Muscle of leg (tissue), 11 donors: Measurements from ENCODE around the gene ZDHHC24. TPM values are rescaled to one million over a fixed set of nuclear protein-coding genes. Genes with fewer than 3 reads are reported as not detected.
A peak's percentile ranks its signal among the peaks of the same experiment; 100 is the strongest.

Experiments used
- DNase-seq: peaks from one replicate; pipeline ENCODE4 v3.0.0; 2013
- H3K27ac ChIP-seq: one replicate; pipeline ENCODE4 v1.5.1; 2013; ENCODE audit warnings: mild to moderate bottlenecking, low read length, control low read depth
- H3K27me3 ChIP-seq: one replicate; pipeline ENCODE4 v1.6.1; 2013; ENCODE audit warnings: low read length; ENCODE audit not compliant: control insufficient read depth, insufficient read depth
- H3K36me3 ChIP-seq: one replicate; pipeline ENCODE4 v1.6.1; 2013; ENCODE audit warnings: low read length; ENCODE audit not compliant: control insufficient read depth, insufficient read depth
- H3K4me1 ChIP-seq: one replicate; pipeline ENCODE4 v1.6.1; 2013; ENCODE audit warnings: low read length; ENCODE audit not compliant: control insufficient read depth, insufficient read depth
- H3K4me3 ChIP-seq: one replicate; pipeline ENCODE4 v1.5.1; 2013; ENCODE audit warnings: low read length, control low read depth
- H3K9me3 ChIP-seq: replicated peaks from 2 replicates; pipeline ENCODE4 v1.6.1; 2013; ENCODE audit warnings: low read depth, low read length; ENCODE audit not compliant: control insufficient read depth
- WGBS: methylation state at CpG from one replicate; pipeline ENCODE4 v1.1.5; 2013; ENCODE audit warnings: missing lambda C conversion rate; ENCODE audit not compliant: insufficient coverage; 5-methylcytosine and 5-hydroxymethylcytosine counted together
- polyA plus RNA-seq, 8 donors: library from polyadenylated mRNA; unstranded; fragments of 120-200 nt; gene quantifications; one replicate each; pipeline versions ENCODE4 v1.2.1 to v1.2.3, GENCODE V29; 2013; ENCODE audit warnings: inconsistent platforms in 1 of 8, low replicate concordance in 1 of 8; ENCODE audit not compliant: insufficient read length in 8 of 8, insufficient read depth in 1 of 8
- total RNA-seq: library from RNA; stranded (reverse); fragments of 120-200 nt; gene quantifications from one replicate; pipeline ENCODE4 v1.2.4, GENCODE V29; 2013

ZDHHC24 gene
- total and polyA plus RNA-seq, 9 donors, result 3.2 to 4.7 (median 3.8) TPM

DNA sequence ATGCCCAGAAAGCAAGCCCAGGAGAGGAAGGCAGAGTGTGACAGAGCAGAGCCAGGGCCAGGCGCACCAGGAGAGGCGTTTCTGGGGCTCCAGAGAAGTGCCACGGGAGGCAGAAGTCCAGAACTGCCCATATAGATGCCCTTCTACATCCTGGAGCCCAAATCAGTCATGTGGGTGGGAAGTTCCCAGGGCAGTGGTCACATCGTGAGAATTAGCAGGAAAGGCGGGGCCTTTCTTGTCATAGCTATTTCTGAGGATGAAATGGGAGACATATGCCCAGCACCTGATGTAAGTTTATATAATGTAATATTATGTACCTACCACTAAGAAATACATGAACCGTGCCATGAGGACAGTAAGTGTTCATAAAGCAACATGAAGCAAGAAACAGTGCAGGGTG, 13.1 kb downstream of the ZDHHC24 start:
- WGBS, result no CpG with 5 or more reads among the region's 6 CpGs
- no peaks in the 10 kb centered on the region for H3K4me1 ChIP-seq
- no peak overlapping the region for H3K4me3 ChIP-seq
- DNase-seq, result no peak
- H3K27me3 ChIP-seq, result no peaks in the 10 kb centered on the region
- no peaks in the 10 kb centered on the region for H3K9me3 ChIP-seq
- peaks cover 42% of the 10 kb centered on the region for H3K36me3 ChIP-seq
- no peak overlapping the region for H3K27ac ChIP-seq

- WGBS, result 94% methylated on average over 9 of the region's 11 CpGs
- no peak overlapping the region for H3K27ac ChIP-seq
- peaks cover 47% of the 10 kb centered on the region for H3K36me3 ChIP-seq
- no peak overlapping the region for H3K4me3 ChIP-seq
- H3K4me1 ChIP-seq, result no peaks in the 10 kb centered on the region
- H3K27me3 ChIP-seq, result no peaks in the 10 kb centered on the region
- H3K9me3 ChIP-seq, result no peaks in the 10 kb centered on the region
- no peak for DNase-seq
Measured at GRCh38 chr11:66531841-66532240, 14.0 kb downstream of the ZDHHC24 start.

DNA sequence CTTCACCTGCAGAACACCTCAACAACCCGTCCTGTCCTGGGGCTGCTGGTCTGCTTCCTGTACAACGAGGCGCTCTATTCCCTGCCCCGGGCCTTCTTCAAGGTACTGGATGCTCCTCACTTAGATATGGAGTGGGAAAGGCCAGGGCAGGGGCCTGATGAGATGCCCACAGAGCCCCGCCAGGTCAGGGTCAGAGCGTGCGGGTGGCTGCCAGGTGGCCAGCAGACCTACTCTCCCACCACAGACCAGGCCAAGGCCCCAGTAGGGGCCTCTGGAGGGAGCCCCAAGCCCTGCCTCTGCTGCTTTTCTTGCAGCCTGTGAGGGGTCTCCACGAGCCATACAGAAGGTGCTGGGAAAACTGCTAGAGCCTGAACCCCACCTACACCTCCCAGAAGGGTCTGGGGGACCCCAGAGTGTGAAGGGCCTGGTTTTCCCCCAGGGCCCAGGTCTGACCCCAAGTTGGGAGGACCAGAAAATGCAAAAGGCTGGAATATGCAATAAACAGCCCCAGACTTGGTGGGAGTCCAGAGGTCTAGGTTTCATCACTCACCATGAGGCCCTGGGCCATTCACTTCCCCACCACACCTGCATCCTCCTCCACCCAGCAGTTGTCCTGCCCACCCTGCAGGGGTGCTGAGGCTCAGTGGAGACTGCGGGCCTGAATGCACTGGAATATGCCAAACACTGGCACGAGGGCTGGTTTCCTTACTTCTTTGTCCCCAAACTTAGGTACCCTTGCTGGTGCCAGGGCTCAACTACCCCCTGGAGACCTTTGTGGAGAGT, 14.7 kb downstream of the ZDHHC24 start:
- H3K4me3 ChIP-seq, result no peak overlapping the region
- no peaks in the 10 kb centered on the region for H3K4me1 ChIP-seq
- no CpG with 5 or more reads among the region's 10 CpGs for WGBS
- peaks cover 51% of the 10 kb centered on the region for H3K36me3 ChIP-seq
- no peak overlapping the region for H3K27ac ChIP-seq
- no peaks in the 10 kb centered on the region for H3K9me3 ChIP-seq
- H3K27me3 ChIP-seq, result no peaks in the 10 kb centered on the region
- DNase-seq, result no peak

- no peaks in the 10 kb centered on the region for H3K4me1 ChIP-seq
- DNase-seq, result no peak
- H3K4me3 ChIP-seq, result no peak overlapping the region
- H3K27me3 ChIP-seq, result no peaks in the 10 kb centered on the region
- no peak overlapping the region for H3K27ac ChIP-seq
- no peaks in the 10 kb centered on the region for H3K9me3 ChIP-seq
- 85% methylated on average over 11 of the region's 13 CpGs for WGBS
- H3K36me3 ChIP-seq, result peaks cover 54% of the 10 kb centered on the region
Measured at GRCh38 chr11:66529655-66530054, 16.2 kb downstream of the ZDHHC24 start.

DNA sequence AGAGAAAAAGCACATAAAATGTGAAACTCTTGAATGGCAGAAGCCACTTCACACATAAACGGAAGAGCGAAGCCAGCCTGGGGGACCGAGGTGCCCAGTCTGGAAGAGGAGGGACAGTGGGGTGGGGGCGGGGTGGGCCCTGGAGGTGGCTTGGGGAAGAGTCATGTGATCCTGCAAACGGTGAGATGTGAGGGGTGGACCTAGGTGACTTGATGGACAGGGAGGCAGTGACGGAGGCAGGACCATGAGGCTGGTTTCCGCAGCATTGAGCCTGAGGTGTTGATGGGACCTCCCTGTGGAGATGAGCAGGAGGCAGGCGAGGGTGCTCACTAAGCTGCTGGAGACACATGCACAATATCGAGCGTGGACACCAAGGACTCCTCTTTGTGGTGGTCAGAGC, 16.8 kb downstream of the ZDHHC24 start:
- no peak overlapping the region for H3K27ac ChIP-seq
- H3K27me3 ChIP-seq, result no peaks in the 10 kb centered on the region
- no peak for DNase-seq
- WGBS, result 73% methylated on average over 10 of the region's 10 CpGs
- no peak overlapping the region for H3K4me3 ChIP-seq
- peaks cover 57% of the 10 kb centered on the region for H3K36me3 ChIP-seq
- no peaks in the 10 kb centered on the region for H3K9me3 ChIP-seq
- no peaks in the 10 kb centered on the region for H3K4me1 ChIP-seq

- Histone ChIP-seq H3K4me3 (no peak overlapping the region), H3K36me3 (peaks cover 61% of the 10 kb centered on the region), H3K9me3 (no peaks in the 10 kb centered on the region), H3K4me1 (no peaks in the 10 kb centered on the region), H3K27ac (no peak overlapping the region), H3K27me3 (no peaks in the 10 kb centered on the region)
- WGBS, result 95% methylated on average over 2 of the region's 10 CpGs
- DNase-seq, result no peak
Measured at GRCh38 chr11:66524304-66525040, 21.4 kb downstream of the ZDHHC24 start.

DNA sequence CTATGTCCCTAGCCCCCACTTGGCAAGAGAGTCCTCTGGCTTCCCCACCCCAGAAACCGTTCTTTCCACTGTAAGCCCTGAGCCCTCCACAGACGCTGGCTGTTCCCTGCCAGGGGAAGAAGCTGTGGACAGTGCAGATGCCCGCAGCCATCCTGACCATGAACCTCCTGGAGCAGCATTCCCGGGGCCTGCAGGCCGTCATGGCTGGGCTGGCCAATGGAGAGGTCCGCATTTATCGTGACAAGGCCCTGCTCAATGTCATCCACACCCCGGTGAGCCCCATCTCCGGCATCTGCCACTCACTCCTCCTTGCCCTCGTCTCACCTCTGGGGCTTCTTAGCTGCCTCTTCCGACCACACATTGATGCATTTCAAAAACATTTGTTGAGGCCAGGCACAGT, 22.2 kb downstream of the ZDHHC24 start:
- no peak overlapping the region for H3K27ac ChIP-seq
- no peaks in the 10 kb centered on the region for H3K27me3 ChIP-seq
- no peaks in the 10 kb centered on the region for H3K9me3 ChIP-seq
- no peak overlapping the region for H3K4me3 ChIP-seq
- H3K4me1 ChIP-seq, result no peaks in the 10 kb centered on the region
- H3K36me3 ChIP-seq, result peaks cover 68% of the 10 kb centered on the region
- WGBS, result 89% methylated on average over 11 of the region's 11 CpGs
- no peak for DNase-seq

GRCh38 chr11:66510990-66511339, 34.9 kb downstream of the ZDHHC24 start:
- no peak for DNase-seq
- Histone ChIP-seq H3K4me1 (peaks cover 17% of the 10 kb centered on the region), H3K36me3 (peaks cover 23% of the 10 kb centered on the region), H3K27me3 (no peaks in the 10 kb centered on the region), H3K9me3 (no peaks in the 10 kb centered on the region), H3K4me3 (peak overlapping the region; percentile 96), H3K27ac (no peak overlapping the region)
- WGBS, result no CpG with 5 or more reads among the region's 5 CpGs

- no peaks in the 10 kb centered on the region for H3K27me3 ChIP-seq
- peak within 1 kb of the TSS; percentile 67 for H3K27ac ChIP-seq
- peak; percentile 92 for DNase-seq
- no peaks in the 10 kb centered on the region for H3K9me3 ChIP-seq
- peaks cover 17% of the 10 kb centered on the region for H3K4me1 ChIP-seq
- WGBS, result 0% methylated on average over 25 of the region's 31 CpGs
- peak within 1 kb of the TSS; percentile 96 for H3K4me3 ChIP-seq
- peaks cover 20% of the 10 kb centered on the region for H3K36me3 ChIP-seq
Measured at GRCh38 chr11:66510271-66510989, 35.4 kb downstream of the ZDHHC24 start, which contains the start of gene BBS1. Gene BBS1, plus strand, starts transcription at chr11:66510635. Its CDS starts 25 bp downstream, at chr11:66510660.

- peak; percentile 52 for DNase-seq
- Histone ChIP-seq H3K9me3 (no peaks in the 10 kb centered on the region), H3K4me3 (no peak overlapping the region), H3K27me3 (no peaks in the 10 kb centered on the region), H3K36me3 (peaks cover 18% of the 10 kb centered on the region), H3K27ac (peak overlapping the region; percentile 67), H3K4me1 (peaks cover 17% of the 10 kb centered on the region)
- 66% methylated on average over 5 of the region's 7 CpGs for WGBS
Measured at GRCh38 chr11:66509131-66509561, 36.7 kb downstream of the ZDHHC24 start.
